Stimulated activated CD4-positive, alpha-beta T cell treated with anti-CD3 and anti-CD28 coated beads, Interleukin-1b, Interleukin-23, amount 100 ng/mL, for 4 hours (primary cell): Measurements from ENCODE around the gene CNTNAP4.

Source experiments
- DNase-seq, 2 donors: peaks; one replicate each; pipeline ENCODE4 v3.0.0-alpha.2; 2020; ENCODE audit warnings: low read depth in 2 of 2

The CNTNAP4 gene

GRCh38 chr16:76583466-76583865 lies 306.3 kb downstream of the CNTNAP4 start:
- DNase-seq, result no peak

GRCh38 chr16:76583945-76584344 lies 306.7 kb downstream of the CNTNAP4 start:
- no peak for DNase-seq

GRCh38 chr16:76598498-76598897 lies 321.3 kb downstream of the CNTNAP4 start:
- no peak for DNase-seq

GRCh38 chr16:76607317-76607716 lies 330.1 kb downstream of the CNTNAP4 start:
- no peak for DNase-seq
